HFF-Myc (cell line): ENCODE results near the gene GSG1L.

Experiments
- DNase-seq: peaks from one replicate; pipeline ENCODE4 v3.0.0-alpha.2; 2011; ENCODE audit warnings: low read depth; ENCODE audit errors: extremely low read depth
- H3K4me3 ChIP-seq: replicated peaks from 2 replicates; pipeline ENCODE4 v1.5.1; 2011; ENCODE audit warnings: low read depth, mild to moderate bottlenecking, control low read depth, low read length
- CTCF ChIP-seq: IDR thresholded peaks from 2 replicates; pipeline ENCODE4 v1.5.1; 2012; ENCODE audit warnings: mild to moderate bottlenecking, low read depth, low read length, control low read depth; ENCODE audit errors: missing control alignments

GSG1L gene

DNA sequence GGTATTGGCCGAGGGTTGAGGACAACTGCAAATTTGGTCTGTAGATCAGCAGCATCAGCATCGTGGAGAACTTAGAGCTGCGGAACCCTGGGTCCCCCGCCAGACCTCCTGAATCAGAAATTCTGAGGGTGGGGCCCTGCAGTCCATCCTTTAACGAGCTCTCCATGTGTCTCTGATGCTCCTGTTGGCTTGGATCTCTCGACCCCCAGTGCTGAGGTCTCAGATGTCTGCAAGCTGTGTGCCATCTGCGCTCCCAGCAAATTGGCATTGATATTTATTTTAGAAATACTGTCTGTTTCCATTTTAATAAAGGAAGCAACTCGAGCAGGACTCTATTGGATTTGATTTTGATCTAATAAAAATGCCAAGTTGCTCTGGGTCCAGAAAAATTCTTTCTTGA is 263.6 kb downstream of the GSG1L start:
- H3K4me3 ChIP-seq, result no peak overlapping the region
- DNase-seq, result no peak
- TF ChIP-seq CTCF, result no peak

GRCh38 chr16:27798241-27798640 is 265.3 kb downstream of the GSG1L start:
- H3K4me3 ChIP-seq, result no peak overlapping the region
- TF ChIP-seq CTCF, result no peak
- DNase-seq, result no peak

DNA sequence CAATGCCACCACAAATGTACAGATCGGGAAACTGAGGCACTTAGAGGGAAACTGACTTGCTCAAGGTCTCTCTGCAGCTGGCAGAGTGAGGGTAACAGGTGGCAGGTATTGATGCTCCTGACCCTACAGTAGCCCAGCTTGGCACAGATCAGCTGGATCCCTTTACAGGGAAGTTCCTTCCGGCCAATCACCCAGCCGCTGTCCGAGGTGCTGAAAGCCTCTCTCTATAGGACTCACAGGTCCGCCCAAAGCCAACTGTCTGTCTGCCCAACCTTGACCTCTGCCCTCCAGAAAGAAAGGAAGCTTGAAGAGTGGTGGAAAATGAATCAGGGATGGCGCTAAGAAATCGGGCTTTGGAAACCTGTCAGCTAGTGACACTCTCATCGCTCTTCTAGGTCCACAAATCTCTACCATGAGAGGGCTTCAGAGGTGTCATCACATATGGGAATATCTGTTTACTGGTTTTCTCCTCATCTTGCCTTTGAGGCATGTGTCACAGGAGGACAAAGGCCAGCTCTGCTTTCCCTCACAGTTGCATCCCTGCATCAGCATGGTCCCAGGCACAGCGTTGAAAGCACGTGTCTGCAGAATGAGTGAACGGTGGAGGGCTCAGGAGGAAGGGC is 267.4 kb downstream of the GSG1L start:
- no peak overlapping the region for H3K4me3 ChIP-seq
- TF ChIP-seq CTCF, result no peak
- no peak for DNase-seq

DNA sequence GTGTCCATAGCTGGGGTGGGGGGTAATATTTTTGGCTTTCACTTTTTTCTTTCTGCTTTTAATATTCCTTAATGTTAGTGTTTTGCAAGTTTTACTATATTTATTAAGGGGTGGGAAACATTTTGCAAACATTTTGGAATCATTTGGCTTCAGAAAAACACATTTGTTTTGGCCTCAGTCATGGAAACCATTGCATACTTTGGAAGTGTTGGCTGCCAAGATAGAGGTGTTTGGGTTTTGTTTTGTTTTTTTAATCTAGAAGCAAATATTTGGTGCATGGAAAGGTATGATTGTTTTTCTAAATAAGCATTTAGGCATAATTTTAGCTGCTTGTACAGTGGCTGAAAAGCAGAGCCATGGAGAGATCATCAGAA is 270.3 kb downstream of the GSG1L start:
- no peak overlapping the region for H3K4me3 ChIP-seq
- DNase-seq, result no peak
- TF ChIP-seq CTCF, result no peak

DNA sequence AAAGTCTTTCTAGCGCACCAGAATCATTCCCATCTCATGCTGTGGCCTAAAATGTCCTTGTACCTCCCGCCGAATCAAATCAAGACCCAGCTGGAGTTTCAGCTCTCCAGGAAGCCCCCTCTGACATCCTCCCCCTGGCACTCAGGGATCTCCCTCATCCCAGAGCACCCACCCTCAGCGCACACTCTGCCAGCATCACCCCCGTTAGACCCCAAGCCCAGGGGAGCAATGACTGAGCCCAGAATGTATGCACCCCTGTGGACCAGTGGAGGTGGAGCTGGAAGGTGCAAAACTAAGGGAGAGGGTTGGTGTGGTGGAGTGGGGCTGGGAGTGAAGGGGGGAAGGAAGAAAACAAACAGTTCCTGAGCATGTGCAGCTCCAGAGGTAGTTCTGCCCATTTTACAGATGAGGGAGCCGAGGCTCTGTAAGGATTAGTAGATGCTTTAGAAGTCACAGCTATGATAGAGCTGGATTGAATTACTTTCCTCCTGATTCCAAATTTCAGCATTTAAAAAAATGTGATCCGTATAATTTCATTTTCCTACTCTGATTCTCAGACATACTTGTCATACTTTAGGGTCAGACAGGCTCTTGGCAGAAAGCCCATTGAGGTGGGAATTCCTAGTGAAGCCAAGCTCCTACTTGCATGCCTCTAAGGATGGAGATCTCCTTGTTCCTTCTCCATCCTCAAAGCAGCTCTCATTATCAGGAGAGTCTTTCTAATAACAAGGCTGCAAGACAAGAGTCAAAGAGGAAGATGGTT is 270.8 kb downstream of the GSG1L start:
- no peak overlapping the region for H3K4me3 ChIP-seq
- TF ChIP-seq CTCF, result no peak
- DNase-seq, result no peak

DNA sequence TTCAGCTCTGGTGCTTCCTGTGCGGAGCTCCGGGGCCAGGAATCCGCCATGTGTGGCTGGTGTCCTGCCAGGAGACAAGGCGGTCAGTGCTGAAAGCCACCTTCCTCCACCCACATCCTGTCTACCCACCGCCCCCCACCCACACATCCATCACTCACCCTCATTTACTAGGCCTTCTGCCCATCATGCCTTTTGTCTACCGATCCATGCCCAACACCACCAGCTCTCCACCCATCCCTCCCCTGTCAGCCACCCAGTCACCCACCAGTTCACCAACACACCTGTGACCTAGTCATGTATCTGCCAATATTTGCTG is 272.2 kb downstream of the GSG1L start:
- TF ChIP-seq CTCF, result no peak
- H3K4me3 ChIP-seq, result no peak overlapping the region
- no peak for DNase-seq
